ENCODE results near the gene LGALS14. TPM values are rescaled to one million over a fixed set of nuclear protein-coding genes. Genes with fewer than 3 reads are reported as not detected.

The LGALS14 gene
- total and polyA plus RNA-seq, 4 experiments from 2014 or later, result 1.0 TPM; not detected in 3

- intact Hi-C loops (cut with micrococcal nuclease), result no loop called here
- H3K27me3 ChIP-seq (ENCODE audit: insufficient read depth, low read length), result no peaks in the 10 kb centered on the region
- Mint-ChIP-seq H3K36me3 (no peaks in the 10 kb centered on the region), H3K4me3 (peak overlapping the region in 3 of 8 donors; percentile 37 to 54 (median 47)), H3K27ac (peak overlapping the region in 2 of 7 donors; percentile 15 to 37), H3K4me1 (peaks cover 11 to 22% (median 18%) of the 10 kb centered on the region in 4 donors), H3K27me3 (peaks cover 1 to 2% of the 10 kb centered on the region in 2 donors), H3K9me3 (peaks cover 0 to 6% (median 0%) of the 10 kb centered on the region in 8 donors)
- POLR2A ChIA-PET (ENCODE audit: partially characterized antibody), result no interaction called here
- no peaks in the 10 kb centered on the region for H3K36me3 ChIP-seq (ENCODE audit: insufficient read depth, low read length)
- CTCF ChIA-PET (ENCODE audit: partially characterized antibody), result no interaction called here
- no peaks in the 10 kb centered on the region for H3K9me3 ChIP-seq (ENCODE audit: control insufficient read depth in 1 of 2, low read length in 2 of 2)
- no peaks in the 10 kb centered on the region for H3K4me1 ChIP-seq (ENCODE audit: insufficient read depth, low read length)
- no peak overlapping the region for H3K4me3 ChIP-seq (ENCODE audit: low read length in 2 of 2)
- H3K27ac ChIP-seq (ENCODE audit: low read depth, low read length), result no peak overlapping the region
- DNase-seq, result no peak
Measured at GRCh38 chr19:39740395-39740794, 36.1 kb downstream of the LGALS14 start.

GRCh38 chr19:39745643-39746042 lies 41.4 kb downstream of the LGALS14 start:
- H3K27me3 ChIP-seq (ENCODE audit: insufficient read depth, low read length), result no peaks in the 10 kb centered on the region
- Mint-ChIP-seq H3K9me3 (peaks cover 0 to 2% (median 0%) of the 10 kb centered on the region in 8 donors), H3K27ac (no peak overlapping the region), H3K36me3 (no peaks in the 10 kb centered on the region), H3K4me1 (peaks cover 0 to 1% (median under 1%) of the 10 kb centered on the region in 4 donors), H3K4me3 (no peak overlapping the region), H3K27me3 (peaks cover 12% of the 10 kb centered on the region in 2 donors)
- intact Hi-C loops (cut with micrococcal nuclease), result no loop called here
- no peaks in the 10 kb centered on the region for H3K9me3 ChIP-seq (ENCODE audit: control insufficient read depth in 1 of 2, low read length in 2 of 2)
- no peaks in the 10 kb centered on the region for H3K4me1 ChIP-seq (ENCODE audit: insufficient read depth, low read length)
- ChIA-PET POLR2A (ENCODE audit: partially characterized antibody) (no interaction called here), CTCF (ENCODE audit: partially characterized antibody) (interaction anchor here (1.3 kb wide), 1 partner anchor 19 kb away, joined by 4 read pairs; no protein-coding TSS in a partner anchor)
- H3K27ac ChIP-seq (ENCODE audit: low read depth, low read length), result no peak overlapping the region
- no peaks in the 10 kb centered on the region for H3K36me3 ChIP-seq (ENCODE audit: insufficient read depth, low read length)
- no peak for DNase-seq
- no peak overlapping the region for H3K4me3 ChIP-seq (ENCODE audit: low read length in 2 of 2)

GRCh38 chr19:39746836-39747529 lies 42.7 kb downstream of the LGALS14 start:
- intact Hi-C loops (cut with micrococcal nuclease), result no loop called here
- CTCF ChIA-PET (ENCODE audit: partially characterized antibody), result no interaction called here

GRCh38 chr19:39749981-39750380 lies 45.7 kb downstream of the LGALS14 start:
- peaks cover 13 to 16% of the 10 kb centered on the region in 2 donors for H3K27me3 Mint-ChIP-seq
- intact Hi-C loops (cut with micrococcal nuclease), result no loop called here
- Histone ChIP-seq H3K9me3 (ENCODE audit: control insufficient read depth in 1 of 2, low read length in 2 of 2) (no peaks in the 10 kb centered on the region), H3K4me3 (ENCODE audit: low read length in 2 of 2) (no peak overlapping the region), H3K36me3 (ENCODE audit: insufficient read depth, low read length) (no peaks in the 10 kb centered on the region), H3K4me1 (ENCODE audit: insufficient read depth, low read length) (no peaks in the 10 kb centered on the region), H3K27ac (ENCODE audit: low read depth, low read length) (no peak overlapping the region), H3K27me3 (ENCODE audit: insufficient read depth, low read length) (no peaks in the 10 kb centered on the region)
- H3K4me1 Mint-ChIP-seq, result no peaks in the 10 kb centered on the region
- no peak for DNase-seq
- no peak overlapping the region for H3K4me3 Mint-ChIP-seq
- H3K27ac Mint-ChIP-seq, result no peak overlapping the region
- CTCF ChIA-PET (ENCODE audit: partially characterized antibody), result interaction anchor here (0.8 kb wide), 1 partner anchor 19 kb away, joined by 3 read pairs; no protein-coding TSS in a partner anchor
- no peaks in the 10 kb centered on the region for H3K36me3 Mint-ChIP-seq
- POLR2A ChIA-PET (ENCODE audit: partially characterized antibody), result no interaction called here
- H3K9me3 Mint-ChIP-seq, result no peaks in the 10 kb centered on the region

More at GRCh38 chr19:39746836-39747529, 42.7 kb downstream of the LGALS14 start:
- Histone ChIP-seq H3K4me3 (ENCODE audit: low read length in 2 of 2) (no peak overlapping the region), H3K27ac (ENCODE audit: low read depth, low read length) (no peak overlapping the region), H3K9me3 (ENCODE audit: control insufficient read depth in 1 of 2, low read length in 2 of 2) (no peaks in the 10 kb centered on the region), H3K4me1 (ENCODE audit: insufficient read depth, low read length) (no peaks in the 10 kb centered on the region), H3K27me3 (ENCODE audit: insufficient read depth, low read length) (no peaks in the 10 kb centered on the region), H3K36me3 (ENCODE audit: insufficient read depth, low read length) (no peaks in the 10 kb centered on the region)
- no peak overlapping the region for H3K4me3 Mint-ChIP-seq
- H3K27me3 Mint-ChIP-seq, result peaks cover 12 to 16% of the 10 kb centered on the region in 2 donors
- H3K4me1 Mint-ChIP-seq, result no peaks in the 10 kb centered on the region
- no peaks in the 10 kb centered on the region for H3K36me3 Mint-ChIP-seq
- DNase-seq, result no peak
- POLR2A ChIA-PET (ENCODE audit: partially characterized antibody), result no interaction called here
- H3K9me3 Mint-ChIP-seq, result peaks cover 0 to 2% (median 0%) of the 10 kb centered on the region in 8 donors
- no peak overlapping the region for H3K27ac Mint-ChIP-seq

GRCh38 chr19:39752390-39752789 lies 48.1 kb downstream of the LGALS14 start:
- intact Hi-C loops (cut with micrococcal nuclease), result no loop called here
- H3K9me3 Mint-ChIP-seq, result no peaks in the 10 kb centered on the region
- DNase-seq, result no peak
- no peaks in the 10 kb centered on the region for H3K27me3 ChIP-seq (ENCODE audit: insufficient read depth, low read length)
- ChIA-PET CTCF (ENCODE audit: partially characterized antibody) (interaction anchor here (1.5 to 1.7 kb wide), 2 partner anchors 14 to 15 kb away, joined by 4 to 5 read pairs; no protein-coding TSS in a partner anchor), POLR2A (ENCODE audit: partially characterized antibody) (no interaction called here)
- H3K4me3 Mint-ChIP-seq, result no peak overlapping the region
- H3K4me3 ChIP-seq (ENCODE audit: low read length in 2 of 2), result no peak overlapping the region
- H3K36me3 ChIP-seq (ENCODE audit: insufficient read depth, low read length), result no peaks in the 10 kb centered on the region
- no peaks in the 10 kb centered on the region for H3K9me3 ChIP-seq (ENCODE audit: control insufficient read depth in 1 of 2, low read length in 2 of 2)
- peaks cover 14% of the 10 kb centered on the region in 2 donors for H3K27me3 Mint-ChIP-seq
- H3K36me3 Mint-ChIP-seq, result no peaks in the 10 kb centered on the region
- no peak overlapping the region for H3K27ac Mint-ChIP-seq
- H3K27ac ChIP-seq (ENCODE audit: low read depth, low read length), result no peak overlapping the region
- H3K4me1 Mint-ChIP-seq, result no peaks in the 10 kb centered on the region
- H3K4me1 ChIP-seq (ENCODE audit: insufficient read depth, low read length), result no peaks in the 10 kb centered on the region

- ChIA-PET CTCF (ENCODE audit: partially characterized antibody) (interaction anchor here (1.2 to 1.7 kb wide), 3 partner anchors 14 to 40 kb away, joined by 3 to 5 read pairs (median 4); no protein-coding TSS in a partner anchor), POLR2A (ENCODE audit: partially characterized antibody) (no interaction called here)
- Mint-ChIP-seq H3K36me3 (no peaks in the 10 kb centered on the region), H3K27me3 (peaks cover 12 to 16% of the 10 kb centered on the region in 2 donors), H3K4me3 (no peak overlapping the region), H3K9me3 (no peaks in the 10 kb centered on the region), H3K4me1 (no peaks in the 10 kb centered on the region), H3K27ac (no peak overlapping the region)
- H3K4me3 ChIP-seq (ENCODE audit: low read length in 2 of 2), result no peak overlapping the region
- H3K4me1 ChIP-seq (ENCODE audit: insufficient read depth, low read length), result no peaks in the 10 kb centered on the region
- intact Hi-C loops (cut with micrococcal nuclease), result no loop called here
- no peaks in the 10 kb centered on the region for H3K27me3 ChIP-seq (ENCODE audit: insufficient read depth, low read length)
- H3K9me3 ChIP-seq (ENCODE audit: control insufficient read depth in 1 of 2, low read length in 2 of 2), result no peaks in the 10 kb centered on the region
- no peak for DNase-seq
- H3K36me3 ChIP-seq (ENCODE audit: insufficient read depth, low read length), result no peaks in the 10 kb centered on the region
- no peak overlapping the region for H3K27ac ChIP-seq (ENCODE audit: low read depth, low read length)
Measured at GRCh38 chr19:39752795-39753194, 48.5 kb downstream of the LGALS14 start.

- ChIA-PET POLR2A (ENCODE audit: partially characterized antibody) (no interaction called here), CTCF (ENCODE audit: partially characterized antibody) (no interaction called here)
- intact Hi-C loops (cut with micrococcal nuclease), result no loop called here
- Mint-ChIP-seq H3K36me3 (no peaks in the 10 kb centered on the region), H3K27me3 (peaks cover 13 to 17% of the 10 kb centered on the region in 2 donors), H3K4me3 (no peak overlapping the region), H3K9me3 (no peaks in the 10 kb centered on the region), H3K4me1 (no peaks in the 10 kb centered on the region), H3K27ac (no peak overlapping the region)
- Histone ChIP-seq H3K9me3 (ENCODE audit: control insufficient read depth in 1 of 2, low read length in 2 of 2) (no peaks in the 10 kb centered on the region), H3K4me1 (ENCODE audit: insufficient read depth, low read length) (no peaks in the 10 kb centered on the region), H3K27me3 (ENCODE audit: insufficient read depth, low read length) (no peaks in the 10 kb centered on the region), H3K27ac (ENCODE audit: low read depth, low read length) (no peak overlapping the region), H3K36me3 (ENCODE audit: insufficient read depth, low read length) (no peaks in the 10 kb centered on the region), H3K4me3 (ENCODE audit: low read length in 2 of 2) (no peak overlapping the region)
- DNase-seq, result no peak
Measured at GRCh38 chr19:39754544-39754943, 50.3 kb downstream of the LGALS14 start.
